ENCODE results near the gene ZAP70. TPM values are rescaled to one million over a fixed set of nuclear protein-coding genes. Genes with fewer than 3 reads are reported as not detected.

The ZAP70 gene
- total and polyA plus RNA-seq, 10 of the 15 experiments (the other 5 are each of a cell fraction or from before 2014, with no cell fraction given), result 0.18 to 2.9 (median 1.2) TPM; not detected in 1

GRCh38 chr2:97747285-97747684 lies 33.9 kb downstream of the ZAP70 start:
- Histone ChIP-seq H3K4me3 (no peak overlapping the region), H3K9ac (ENCODE audit: control insufficient read depth, insufficient read depth, low read length) (no peak overlapping the region), H4K20me1 (ENCODE audit: control insufficient read depth, insufficient read depth) (no peaks in the 10 kb centered on the region), H3K9me3 (replicated peaks; ENCODE audit: control insufficient read depth, insufficient read depth, low read length) (no peaks in the 10 kb centered on the region), H3K27me3 (replicated peaks in 1 of 2; ENCODE audit: control insufficient read depth in 2 of 2, insufficient read depth in 2 of 2, low read length in 1 of 2) (no peaks in the 10 kb centered on the region), H3K4me2 (ENCODE audit: control insufficient read depth, insufficient read depth) (no peak overlapping the region), H3K36me3 (ENCODE audit: control insufficient read depth in 2 of 2, insufficient read depth in 2 of 2, low read length in 1 of 2) (0 out of 4 replicates have a peak, but pooled peaks cover 0 to 2% of the 10 kb centered on the region in 2 experiments), H2AFZ (ENCODE audit: control insufficient read depth, low read depth, low read length) (no peak overlapping the region), H3K79me2 (ENCODE audit: control insufficient read depth, insufficient read depth, low read length) (no peaks in the 10 kb centered on the region), H3K27ac (ENCODE audit: control insufficient read depth, insufficient read depth) (no peak overlapping the region), H3K4me1 (ENCODE audit: control insufficient read depth, insufficient read depth, low read length) (peaks cover 8% of the 10 kb centered on the region)
- TF ChIP-seq RFX5 (IDR thresholded peaks at IDR 0.05; ENCODE audit: low read depth, low read length) (no peak), ZBED1 (IDR thresholded peaks at IDR 0.05; ENCODE audit: borderline replicate concordance) (no peak)
- in situ Hi-C loops (cut with MboI) (no loop called here), intact Hi-C loops (cut with micrococcal nuclease; ENCODE audit: unreplicated experiment) (no loop called here)
- 25% methylated on average over 3 of the region's 3 CpGs for WGBS (ENCODE audit: insufficient coverage, insufficient replicate concordance, low lambda C conversion rate, missing lambda C conversion rate)
- RAD21 ChIA-PET (ENCODE audit: unreplicated experiment), result no interaction called here
- no peak for FAIRE-seq
- SMC1A ChIA-PET (ENCODE audit: uncharacterized antibody, unreplicated experiment), result no interaction called here
- POLR2A ChIA-PET, result no interaction called here
- DNase-seq (ENCODE audit: low read depth, low spot score), result no peak
- ATAC-seq, result no peak
- CTCF ChIA-PET, result interaction anchor here (1.3 to 1.4 kb wide), 2 partner anchors 47 to 638 kb away, joined by 3 read pairs; no protein-coding TSS in a partner anchor
- BruUV-seq (replicated peaks), result no TSS peak

- CTCF ChIA-PET, result interaction anchor here (1.3 to 1.5 kb wide), 3 partner anchors 48 to 637 kb away, joined by 3 to 6 read pairs (median 3); no protein-coding TSS in a partner anchor
- H2AFZ ChIP-seq (ENCODE audit: control insufficient read depth, low read depth, low read length), result no peak overlapping the region
- H4K20me1 ChIP-seq (ENCODE audit: control insufficient read depth, insufficient read depth), result no peaks in the 10 kb centered on the region
- intact Hi-C loops (cut with micrococcal nuclease; ENCODE audit: unreplicated experiment) (loop anchor here (2.0 kb wide), 1 partner anchor 47 kb away; no protein-coding TSS in a partner anchor), in situ Hi-C loops (cut with MboI) (no loop called here)
- POLR2A ChIA-PET, result no interaction called here
- SMC1A ChIA-PET (ENCODE audit: uncharacterized antibody, unreplicated experiment), result interaction anchor here (1.0 kb wide), 1 partner anchor 48 kb away, joined by 4 read pairs; no protein-coding TSS in a partner anchor
- no peaks in the 10 kb centered on the region for H3K9me3 ChIP-seq (replicated peaks; ENCODE audit: control insufficient read depth, insufficient read depth, low read length)
- H3K27me3 ChIP-seq (replicated peaks in 1 of 2; ENCODE audit: control insufficient read depth in 2 of 2, insufficient read depth in 2 of 2, low read length in 1 of 2), result no peaks in the 10 kb centered on the region
- no peak for FAIRE-seq
- no peaks in the 10 kb centered on the region for H3K79me2 ChIP-seq (ENCODE audit: control insufficient read depth, insufficient read depth, low read length)
- peaks cover 8% of the 10 kb centered on the region for H3K4me1 ChIP-seq (ENCODE audit: control insufficient read depth, insufficient read depth, low read length)
- H3K4me3 ChIP-seq, result no peak overlapping the region
- no peak overlapping the region for H3K9ac ChIP-seq (ENCODE audit: control insufficient read depth, insufficient read depth, low read length)
- no peak for DNase-seq (ENCODE audit: low read depth, low spot score)
- H3K4me2 ChIP-seq (ENCODE audit: control insufficient read depth, insufficient read depth), result no peak overlapping the region
- no peak overlapping the region for H3K27ac ChIP-seq (ENCODE audit: control insufficient read depth, insufficient read depth)
- 0 out of 4 replicates have a peak, but pooled peaks cover 0 to 2% of the 10 kb centered on the region in 2 experiments for H3K36me3 ChIP-seq (ENCODE audit: control insufficient read depth in 2 of 2, insufficient read depth in 2 of 2, low read length in 1 of 2)
- BruUV-seq (replicated peaks), result no TSS peak
- RAD21 ChIA-PET (ENCODE audit: unreplicated experiment), result no interaction called here
- 82% methylated on average over 4 of the region's 4 CpGs for WGBS (ENCODE audit: insufficient coverage, insufficient replicate concordance, low lambda C conversion rate, missing lambda C conversion rate)
- no peak for ATAC-seq
- TF ChIP-seq SIX5 (IDR thresholded peaks at IDR 0.05; ENCODE audit: low read depth, low read length, severe bottlenecking) (no peak), JUND (IDR thresholded peaks at IDR 0.05; ENCODE audit: low read depth, low read length) (no peak), EZH2 (IDR thresholded peaks at IDR 0.05; ENCODE audit: borderline replicate concordance, control insufficient read depth, low read depth, low read length) (no peak), SMARCA5 (IDR thresholded peaks at IDR 0.05) (no peak), RAD51 (IDR thresholded peaks at IDR 0.05) (no peak), BCLAF1 (IDR thresholded peaks at IDR 0.05) (no peak), ZNF207 (IDR thresholded peaks at IDR 0.05; ENCODE audit: borderline replicate concordance) (no peak), HDGF (IDR thresholded peaks at IDR 0.05) (no peak), NFIC (IDR thresholded peaks at IDR 0.05; ENCODE audit: low read depth, low read length) (no peak), EED (IDR thresholded peaks at IDR 0.05; ENCODE audit: low read depth) (no peak), BCL3 (IDR thresholded peaks at IDR 0.05; ENCODE audit: borderline replicate concordance, insufficient read depth, low read depth, low read length, poor library complexity, severe bottlenecking) (no peak), STAT3 (IDR thresholded peaks at IDR 0.05; ENCODE audit: low read depth, low read length) (no peak), MTA2 (IDR thresholded peaks at IDR 0.05; ENCODE audit: low read depth) (no peak)
Observed at GRCh38 chr2:97747716-97748115, 34.3 kb downstream of the ZAP70 start.
